Right atrium auricular region (tissue), 2 donors: ENCODE results near the gene KLRG1. TPM values are rescaled to one million over a fixed set of nuclear protein-coding genes. Genes with fewer than 3 reads are reported as not detected.
A peak's percentile ranks its signal among the peaks of the same experiment; 100 is the strongest.

ENCODE experiments used
- DNase-seq: peaks from one replicate; pipeline ENCODE4 v3.0.0-alpha.2; 2019; ENCODE audit warnings: low spot score
- H3K27ac ChIP-seq, 2 donors: fragments of 200-600 bp; sonication (generic); 1 replicate in 1 of 2; 2 replicates in 1 of 2; pipeline ENCODE4 v1.5.1; 2016 to 2019
- H3K27me3 ChIP-seq, 2 donors: fragments of 200-600 bp; sonication (generic); one replicate each; pipeline versions ENCODE4 v1.5.1 to v1.6.0; 2017 to 2019
- H3K36me3 ChIP-seq: fragments of 200-600 bp; sonication (generic); one replicate; pipeline ENCODE4 v1.5.1; 2016
- H3K4me1 ChIP-seq, 2 donors: fragments of 200-600 bp; sonication (generic); one replicate each; pipeline versions ENCODE4 v1.5.1 to v1.6.0; 2017 to 2019
- H3K4me3 ChIP-seq, 2 donors: fragments of 200-600 bp; sonication (generic); 1 replicate in 1 of 2; 2 replicates in 1 of 2; pipeline ENCODE4 v1.5.1; 2017 to 2019; ENCODE audit warnings: mild to moderate bottlenecking in 1 of 2, moderate library complexity in 1 of 2
- H3K9me3 ChIP-seq, 2 donors: fragments of 200-600 bp; sonication (generic); one replicate each; pipeline ENCODE4 v1.5.1; 2019
- CTCF ChIP-seq, 2 donors: fragments of 200-600 bp; sonication (generic); IDR thresholded peaks; one replicate each; pipeline ENCODE4 v1.5.1; 2019; ENCODE audit warnings: antibody characterized with exemption in 2 of 2
- total RNA-seq, 2 donors: library from RNA; depleted of rRNA; stranded (reverse); fragments of >200 nt; gene quantifications; one replicate each; pipeline ENCODE4 v1.1.0, GENCODE V29; 2016

Gene KLRG1
- total RNA-seq, 2 donors from 2014 or later: 1.7 to 3.3 TPM

- H3K4me3 ChIP-seq: no peak overlapping the region
- no peaks in the 10 kb centered on the region for H3K27me3 ChIP-seq
- no peak for TF ChIP-seq CTCF (IDR thresholded peaks at IDR 0.05)
Measured at GRCh38 chr12:9047105-9047504, 57.8 kb downstream of the KLRG1 start.

GRCh38 chr12:9048930-9049329 is 59.6 kb downstream of the KLRG1 start:
- H3K27me3 ChIP-seq: no peaks in the 10 kb centered on the region
- TF ChIP-seq CTCF (IDR thresholded peaks at IDR 0.05): no peak
- H3K36me3 ChIP-seq: no peaks in the 10 kb centered on the region
- no peaks in the 10 kb centered on the region for H3K9me3 ChIP-seq
- no peak overlapping the region for H3K4me3 ChIP-seq
- no peaks in the 10 kb centered on the region for H3K4me1 ChIP-seq
- DNase-seq: no peak
- no peak overlapping the region for H3K27ac ChIP-seq

More at GRCh38 chr12:9047105-9047504, 57.8 kb downstream of the KLRG1 start:
- H3K4me1 ChIP-seq: no peaks in the 10 kb centered on the region
- no peaks in the 10 kb centered on the region for H3K9me3 ChIP-seq
- no peak for DNase-seq
- no peak overlapping the region for H3K27ac ChIP-seq
- no peaks in the 10 kb centered on the region for H3K36me3 ChIP-seq

GRCh38 chr12:9049520-9050133 is 60.3 kb downstream of the KLRG1 start:
- no peak for DNase-seq
- Histone ChIP-seq H3K9me3 (no peaks in the 10 kb centered on the region), H3K4me3 (no peak overlapping the region), H3K4me1 (no peaks in the 10 kb centered on the region), H3K36me3 (no peaks in the 10 kb centered on the region), H3K27ac (no peak overlapping the region), H3K27me3 (no peaks in the 10 kb centered on the region)
- TF ChIP-seq CTCF (IDR thresholded peaks at IDR 0.05): peak; percentile 16 to 67

DNA sequence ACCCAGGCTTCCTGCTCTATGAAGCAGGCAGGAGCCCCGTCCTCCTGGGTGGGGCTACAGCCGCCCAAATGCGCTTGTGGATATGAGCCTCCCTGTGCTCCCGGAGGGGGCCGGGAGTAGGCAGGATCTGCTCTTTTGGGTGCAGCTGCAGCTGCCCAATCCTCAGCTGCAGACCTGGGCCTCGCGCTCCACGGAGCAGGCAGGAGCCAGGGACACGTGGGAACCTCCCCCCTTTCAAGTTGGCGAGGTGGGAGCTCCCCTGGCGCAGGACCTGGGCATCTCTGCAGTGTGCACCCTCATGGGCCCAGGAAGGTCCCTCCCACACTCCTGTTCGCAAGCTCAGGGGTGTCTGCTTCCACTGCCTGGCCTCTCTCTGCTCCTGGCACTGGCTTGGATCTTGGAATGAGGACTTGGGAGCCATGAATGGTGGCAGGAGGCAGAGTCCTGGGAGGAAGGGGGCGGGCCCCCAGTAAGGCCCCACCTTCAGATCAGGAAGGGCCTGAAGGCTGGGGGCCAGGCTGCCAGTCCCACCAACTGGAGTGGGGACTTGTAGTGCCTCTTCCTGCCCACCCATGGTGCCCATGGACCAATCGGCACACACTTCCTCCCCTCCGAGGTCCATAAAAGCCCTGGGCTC is 61.3 kb downstream of the KLRG1 start:
- DNase-seq: no peak
- H3K27ac ChIP-seq: no peak overlapping the region
- no peaks in the 10 kb centered on the region for H3K4me1 ChIP-seq
- no peaks in the 10 kb centered on the region for H3K9me3 ChIP-seq
- no peaks in the 10 kb centered on the region for H3K27me3 ChIP-seq
- no peak overlapping the region for H3K4me3 ChIP-seq
- H3K36me3 ChIP-seq: no peaks in the 10 kb centered on the region
- no peak for TF ChIP-seq CTCF (IDR thresholded peaks at IDR 0.05)

GRCh38 chr12:9051158-9051550 is 61.8 kb downstream of the KLRG1 start:
- Histone ChIP-seq H3K27ac (no peak overlapping the region), H3K36me3 (no peaks in the 10 kb centered on the region), H3K9me3 (no peaks in the 10 kb centered on the region), H3K4me3 (no peak overlapping the region), H3K4me1 (no peaks in the 10 kb centered on the region), H3K27me3 (no peaks in the 10 kb centered on the region)
- no peak for DNase-seq
- TF ChIP-seq CTCF (IDR thresholded peaks at IDR 0.05): no peak

- Histone ChIP-seq H3K9me3 (no peaks in the 10 kb centered on the region), H3K27ac (no peak overlapping the region), H3K4me3 (no peak overlapping the region), H3K27me3 (no peaks in the 10 kb centered on the region), H3K36me3 (no peaks in the 10 kb centered on the region), H3K4me1 (no peaks in the 10 kb centered on the region)
- no peak for DNase-seq
- no peak for TF ChIP-seq CTCF (IDR thresholded peaks at IDR 0.05)
Measured at GRCh38 chr12:9052610-9053009, 63.3 kb downstream of the KLRG1 start.
